HG03095 (cell line): ENCODE results near the gene STK25.
"Not testable (repeated sequence)": the region's sequence is repeated elsewhere in the genome, so short reads cannot be mapped to it uniquely, and the experiment has no call there.

Experiments used
- ATAC-seq: cut with Tn5 transposase; IDR thresholded peaks from one replicate; pipeline ENCODE4 v1.9.1; 2021; ENCODE audit warnings: moderate library complexity; ENCODE audit not compliant: unreplicated experiment

STK25 gene

GRCh38 chr2:241469746-241470145, 38.6 kb downstream of the STK25 start:
- ATAC-seq: no peak

- no peak for ATAC-seq
Measured at GRCh38 chr2:241468476-241468781, 40.0 kb downstream of the STK25 start.

- no peak for ATAC-seq
Measured at GRCh38 chr2:241467777-241468475, 40.5 kb downstream of the STK25 start.

GRCh38 chr2:241466230-241466629, 42.2 kb downstream of the STK25 start:
- no peak for ATAC-seq

- ATAC-seq: no peak
Measured at GRCh38 chr2:241465543-241465942, 42.8 kb downstream of the STK25 start.

- ATAC-seq: no peak
Measured at GRCh38 chr2:241463276-241464135, 44.9 kb downstream of the STK25 start.

GRCh38 chr2:241461693-241462677, 46.4 kb downstream of the STK25 start:
- no peak for ATAC-seq

GRCh38 chr2:241460631-241461030, 47.8 kb downstream of the STK25 start:
- ATAC-seq: no peak

- no peak for ATAC-seq
Measured at GRCh38 chr2:241459520-241459919, 48.9 kb downstream of the STK25 start.

- ATAC-seq: no peak
Measured at GRCh38 chr2:241458687-241459086, 49.7 kb downstream of the STK25 start.

GRCh38 chr2:241456546-241456945, 51.8 kb downstream of the STK25 start:
- ATAC-seq: no peak

GRCh38 chr2:241454837-241455485, 53.4 kb downstream of the STK25 start:
- ATAC-seq: no peak

GRCh38 chr2:241453919-241454318, 54.5 kb downstream of the STK25 start:
- not testable (repeated sequence) for ATAC-seq

- ATAC-seq: no peak
Measured at GRCh38 chr2:241451840-241452506, 56.4 kb downstream of the STK25 start.

- ATAC-seq: not testable (repeated sequence)
Measured at GRCh38 chr2:241450092-241450491, 58.3 kb downstream of the STK25 start.

GRCh38 chr2:241445426-241445825, 63.0 kb downstream of the STK25 start:
- ATAC-seq: no peak

- no peak for ATAC-seq
Measured at GRCh38 chr2:241443486-241444223, 64.7 kb downstream of the STK25 start.
